ENCODE data around the gene SH3GL3.

Gene SH3GL3

GRCh38 chr15:83533410-83533962, 86.3 kb downstream of the SH3GL3 start:
- Histone ChIP-seq H3K9me2 (replicated peaks; ENCODE audit: insufficient read depth, low read length) (no peaks in the 10 kb centered on the region), H3K79me2 (ENCODE audit: insufficient read depth, low read length) (no peaks in the 10 kb centered on the region), H2AFZ (ENCODE audit: low read depth, low read length, severe bottlenecking) (no peak overlapping the region), H3K27ac (ENCODE audit: low read depth, low read length) (no peak overlapping the region), H3F3A (ENCODE audit: insufficient read depth) (no peaks in the 10 kb centered on the region), H3K4me2 (ENCODE audit: low read depth, low read length, poor library complexity, severe bottlenecking) (no peak overlapping the region), H3K4me3 (ENCODE audit: insufficient read depth, low read length, poor library complexity, severe bottlenecking) (no peak overlapping the region), H3K9me3 (ENCODE audit: insufficient read depth, low read length) (no peaks in the 10 kb centered on the region), H4K20me1 (ENCODE audit: low read depth, low read length) (no peaks in the 10 kb centered on the region), H3K9ac (ENCODE audit: low read length) (no peak overlapping the region), H3K27me3 (ENCODE audit: low read length) (no peaks in the 10 kb centered on the region), H3K36me3 (ENCODE audit: low read length) (no peaks in the 10 kb centered on the region)
- no peak for TF ChIP-seq CTCF (IDR thresholded peaks at IDR 0.05; ENCODE audit: insufficient read depth, low read length, poor library complexity, severe bottlenecking)
- no peak for TF ChIP-seq EZH2phosphoT487 (conservative IDR thresholded peaks at IDR 0.05; ENCODE audit: low read length)

GRCh38 chr15:83537606-83538005, 90.5 kb downstream of the SH3GL3 start:
- Histone ChIP-seq H3K9me3 (ENCODE audit: insufficient read depth, low read length) (no peaks in the 10 kb centered on the region), H4K20me1 (ENCODE audit: low read depth, low read length) (no peaks in the 10 kb centered on the region), H2AFZ (ENCODE audit: low read depth, low read length, severe bottlenecking) (no peak overlapping the region), H3F3A (ENCODE audit: insufficient read depth) (no peaks in the 10 kb centered on the region), H3K4me2 (ENCODE audit: low read depth, low read length, poor library complexity, severe bottlenecking) (no peak overlapping the region), H3K27me3 (ENCODE audit: low read length) (no peaks in the 10 kb centered on the region), H3K79me2 (ENCODE audit: insufficient read depth, low read length) (no peaks in the 10 kb centered on the region), H3K4me3 (ENCODE audit: insufficient read depth, low read length, poor library complexity, severe bottlenecking) (no peak overlapping the region), H3K27ac (ENCODE audit: low read depth, low read length) (no peak overlapping the region), H3K36me3 (ENCODE audit: low read length) (no peaks in the 10 kb centered on the region), H3K9me2 (replicated peaks; ENCODE audit: insufficient read depth, low read length) (no peaks in the 10 kb centered on the region), H3K9ac (ENCODE audit: low read length) (no peak overlapping the region)
- no peak for TF ChIP-seq CTCF (IDR thresholded peaks at IDR 0.05; ENCODE audit: insufficient read depth, low read length, poor library complexity, severe bottlenecking)
- TF ChIP-seq EZH2phosphoT487 (conservative IDR thresholded peaks at IDR 0.05; ENCODE audit: low read length), result no peak

GRCh38 chr15:83538682-83539081, 91.5 kb downstream of the SH3GL3 start:
- Histone ChIP-seq H3K79me2 (ENCODE audit: insufficient read depth, low read length) (no peaks in the 10 kb centered on the region), H3K9me2 (replicated peaks; ENCODE audit: insufficient read depth, low read length) (no peaks in the 10 kb centered on the region), H3K27me3 (ENCODE audit: low read length) (no peaks in the 10 kb centered on the region), H3K9ac (ENCODE audit: low read length) (no peak overlapping the region), H3K27ac (ENCODE audit: low read depth, low read length) (no peak overlapping the region), H3K9me3 (ENCODE audit: insufficient read depth, low read length) (no peaks in the 10 kb centered on the region), H4K20me1 (ENCODE audit: low read depth, low read length) (no peaks in the 10 kb centered on the region), H3K4me3 (ENCODE audit: insufficient read depth, low read length, poor library complexity, severe bottlenecking) (no peak overlapping the region), H3K4me2 (ENCODE audit: low read depth, low read length, poor library complexity, severe bottlenecking) (no peak overlapping the region), H2AFZ (ENCODE audit: low read depth, low read length, severe bottlenecking) (no peak overlapping the region), H3F3A (ENCODE audit: insufficient read depth) (no peaks in the 10 kb centered on the region), H3K36me3 (ENCODE audit: low read length) (no peaks in the 10 kb centered on the region)
- no peak for TF ChIP-seq EZH2phosphoT487 (conservative IDR thresholded peaks at IDR 0.05; ENCODE audit: low read length)
- no peak for TF ChIP-seq CTCF (IDR thresholded peaks at IDR 0.05; ENCODE audit: insufficient read depth, low read length, poor library complexity, severe bottlenecking)

Data from SU-DHL-6 (cell line).